Natural killer cell (primary cell): ENCODE measurements around the gene VSTM2B. TPM values are rescaled to one million over a fixed set of nuclear protein-coding genes. Genes with fewer than 3 reads are reported as not detected.

ENCODE experiments used
- ATAC-seq, 3 donors: fragments of 150-1000 bp in 2 of 3; fragments of 200-7000 bp in 1 of 3; cut with Tn5 transposase; 1 replicate in 1 of 3; 2 replicates in 2 of 3; pipeline ENCODE4 v1.10.0; 2021; ENCODE audit warnings: mild to moderate bottlenecking in 2 of 3, moderate library complexity in 2 of 3
- DNase-seq, 2 donors: peaks; one replicate each; pipeline versions ENCODE4 v3.0.0 to v3.0.0-alpha.2; 2013 to 2021; ENCODE audit warnings: mixed read lengths in 1 of 2
- H3K27ac ChIP-seq: one replicate; pipeline ENCODE4 v1.5.1; 2013; ENCODE audit warnings: mild to moderate bottlenecking, low read length
- H3K27me3 ChIP-seq: one replicate; pipeline ENCODE4 v1.6.1; 2013; ENCODE audit warnings: low read length; ENCODE audit not compliant: control insufficient read depth, insufficient read depth
- H3K36me3 ChIP-seq: one replicate; pipeline ENCODE4 v1.6.1; 2013; ENCODE audit warnings: low read length; ENCODE audit not compliant: control insufficient read depth, insufficient read depth
- H3K4me1 ChIP-seq: one replicate; pipeline ENCODE4 v1.6.1; 2013; ENCODE audit warnings: low read length; ENCODE audit not compliant: control insufficient read depth, insufficient read depth
- H3K4me3 ChIP-seq: one replicate; pipeline ENCODE4 v1.5.1; 2013; ENCODE audit warnings: low read length
- H3K9me3 ChIP-seq: one replicate; pipeline ENCODE4 v1.6.1; 2013; ENCODE audit warnings: low read length; ENCODE audit not compliant: control insufficient read depth, insufficient read depth
- H3K27ac Mint-ChIP-seq, 2 donors: one replicate each; pipeline ENCODE4 v1.8.0; 2022; ENCODE audit warnings: mild to moderate bottlenecking in 2 of 2, mixed read lengths in 2 of 2, moderate library complexity in 1 of 2
- H3K27me3 Mint-ChIP-seq, 2 donors: one replicate each; pipeline ENCODE4 v1.8.0; 2022; ENCODE audit warnings: low read depth in 2 of 2, mixed read lengths in 2 of 2
- H3K36me3 Mint-ChIP-seq: one replicate; pipeline ENCODE4 v1.8.0; 2022; ENCODE audit warnings: mixed read lengths
- H3K4me1 Mint-ChIP-seq, 2 donors: one replicate each; pipeline ENCODE4 v1.8.0; 2022; ENCODE audit warnings: mixed read lengths in 2 of 2
- H3K4me3 Mint-ChIP-seq: one replicate; pipeline ENCODE4 v1.8.0; 2022; ENCODE audit warnings: mild to moderate bottlenecking, moderate library complexity, mixed read lengths
- H3K9me3 Mint-ChIP-seq, 2 donors: one replicate each; pipeline ENCODE4 v1.8.0; 2022; ENCODE audit warnings: mixed read lengths in 2 of 2
- CTCF ChIP-seq: fragments of 200-600 bp; IDR thresholded peaks from one replicate; pipeline ENCODE4 v1.8.0; 2022; ENCODE audit warnings: antibody characterized with exemption
- WGBS: methylation state at CpG from one replicate; pipeline ENCODE4 v1.1.7; 2013; ENCODE audit warnings: missing lambda C conversion rate; ENCODE audit not compliant: insufficient coverage; 5-methylcytosine and 5-hydroxymethylcytosine counted together
- intact Hi-C: fragments of 100-400 bp; cut with micrococcal nuclease; formaldehyde crosslinking; loops from one replicate; pipeline ENCODE4 v1.14.2; 2022
- total RNA-seq, 4 donors: library from RNA; stranded (reverse); fragments of 120-200 nt in 1 of 4; gene quantifications; one replicate each; pipeline versions ENCODE4 v1.2.3 to v1.2.4, GENCODE V29; 2013 to 2022

The VSTM2B gene
- total RNA-seq, 3 donors from 2014 or later (not counting 1 experiment from before 2014, with no cell fraction given): not detected

- Histone ChIP-seq H3K9me3 (no peaks in the 10 kb centered on the region), H3K4me3 (no peak overlapping the region), H3K27me3 (no peaks in the 10 kb centered on the region), H3K27ac (no peak overlapping the region), H3K36me3 (peaks cover 64% of the 10 kb centered on the region), H3K4me1 (peaks cover 16% of the 10 kb centered on the region)
- no peaks in the 10 kb centered on the region for H3K27me3 Mint-ChIP-seq
- WGBS: 92% methylated on average over 7 of the region's 7 CpGs
- DNase-seq: no peak
- no peaks in the 10 kb centered on the region for H3K9me3 Mint-ChIP-seq
- H3K4me1 Mint-ChIP-seq: peaks cover 13 to 36% of the 10 kb centered on the region in 2 donors
- H3K36me3 Mint-ChIP-seq: peaks cover 18% of the 10 kb centered on the region
- no peak for ATAC-seq
- TF ChIP-seq CTCF: no peak
- no peak overlapping the region for H3K4me3 Mint-ChIP-seq
- intact Hi-C loops: loop anchor here (10.0 kb wide), 1 partner anchor 261 kb away; no protein-coding TSS in a partner anchor
- no peak overlapping the region for H3K27ac Mint-ChIP-seq
Observed at GRCh38 chr19:29614046-29614445, 88.3 kb downstream of the VSTM2B start.

Other genes starting within 250 kb of the VSTM2B start
- 10 to 100 TPM; 46.4 to 60.1 (median 46.4) TPM for gene POP4, start 80.3 kb downstream of the VSTM2B start, total RNA-seq
- gene PLEKHF1, start 139.5 kb downstream of the VSTM2B start, total RNA-seq: 10 to 100 TPM; 53.0 to 81.8 (median 53.8) TPM
- gene C19orf12, start 189.3 kb downstream of the VSTM2B start, total RNA-seq: 10 to 100 TPM; 33.1 to 52.6 (median 47.5) TPM